A549 (cell line): Measurements from ENCODE around the gene ENPP3.

Experiments
- CEBPB ChIP-seq, 2 experiments: fragments of >200 bp in 1 of 2; sonication (Bioruptor Twin) in 1 of 2; formaldehyde crosslinking in 1 of 2; IDR thresholded peaks; 2 replicates each; pipeline ENCODE4 v1.6.1; 2012 to 2016
- EHMT2 ChIP-seq: fragments of 200-600 bp; sonication (generic); IDR thresholded peaks from 2 replicates; pipeline ENCODE4 v1.6.1; 2016; ENCODE audit warnings: antibody characterized with exemption, low read depth, mild to moderate bottlenecking, moderate library complexity
- GATA3 ChIP-seq: IDR thresholded peaks from 2 replicates; pipeline ENCODE4 v1.6.1; 2012; ENCODE audit warnings: borderline replicate concordance
- JUNB ChIP-seq: fragments of >200 bp; sonication (Bioruptor Twin); formaldehyde crosslinking; IDR thresholded peaks from 2 replicates; pipeline ENCODE4 v1.6.1; 2016
- KDM5A ChIP-seq: fragments of 200-600 bp; sonication (generic); IDR thresholded peaks from 2 replicates; pipeline ENCODE4 v1.6.1; 2016; ENCODE audit warnings: antibody characterized with exemption, mild to moderate bottlenecking
- RNF2 ChIP-seq: fragments of 200-600 bp; sonication (generic); IDR thresholded peaks from 2 replicates; pipeline ENCODE4 v1.6.1; 2016; ENCODE audit warnings: low read depth, mild to moderate bottlenecking, antibody characterized with exemption, moderate library complexity, borderline replicate concordance
- USF2 ChIP-seq: fragments of 450-650 bp; IDR thresholded peaks from 2 replicates; pipeline ENCODE4 v1.6.1; 2014; ENCODE audit warnings: antibody characterized with exemption

- TF ChIP-seq RNF2: no peak
- TF ChIP-seq KDM5A: no peak
- TF ChIP-seq GATA3: no peak
- no peak for TF ChIP-seq USF2
- TF ChIP-seq CEBPB (IDR thresholded peaks at IDR 0.05): no peak
- no peak for TF ChIP-seq JUNB
- TF ChIP-seq EHMT2: no peak
These were observed 150.9 kb downstream of the ENPP3 start for GRCh38 chr6:131787766-131788712.
